K562 (cell line): ENCODE data around the gene CCDC97. TPM values are rescaled to one million over a fixed set of nuclear protein-coding genes. Genes with fewer than 3 reads are reported as not detected.

Experiments used
- ATAC-seq: fragments of 200-7000 bp; cut with Tn5 transposase; 3 replicates; pipeline ENCODE4 v1.9.1; 2020; ENCODE audit warnings: moderate library complexity
- BruUV-seq: library from RNA; stranded (reverse); fragments of 400-500 nt; replicated peaks from 2 replicates; lab custom pipeline; 2021; lab: Mats Ljungman, UMichigan
- CTCF ChIA-PET: fragments of 300-600 bp; formaldehyde crosslinking; extraction: SDS; loops from one replicate; lab custom pipeline; 2021; ENCODE audit warnings: low intra/inter-chr PET ratio; lab: Yijun Ruan, JAX
- POLR2A ChIA-PET: fragments of 300-600, 350-650 bp; sonication (Branson Sonifier 250); formaldehyde crosslinking; extraction: SDS; loops from one replicate; lab custom pipeline; 2021; ENCODE audit warnings: antibody characterized with exemption, inconsistent platforms; lab: Yijun Ruan, JAX
- DNase-seq, 4 experiments: peaks; one replicate each; pipeline versions ENCODE4 v3.0.0 to v3.0.0-alpha.2; 2011 to 2018; ENCODE audit warnings: low spot score in 3 of 4, mixed read lengths in 3 of 4; ENCODE audit errors: extremely low read depth in 1 of 4
- FAIRE-seq: peaks from 2 replicates; lab custom pipeline; 2011; peaks lifted over from hg19 to GRCh38; lab: Jason Lieb, UNC
- H2AFZ ChIP-seq: 2 replicates; pipeline ENCODE4 v1.6.0; 2011; ENCODE audit warnings: low read depth, low read length, control low read depth, inconsistent platforms
- H3K27ac ChIP-seq: fragments of 200-600 bp; 3 replicates; pipeline ENCODE4 v1.8.0; 2011; ENCODE audit warnings: low read depth, mild to moderate bottlenecking, control low read depth, inconsistent platforms, low read length, moderate library complexity, mixed read lengths; ENCODE audit errors: extremely low read depth
- H3K27me3 ChIP-seq, 2 experiments: fragments of 300-600 bp in 1 of 2; 2 replicates in 1 of 2; 3 replicates in 1 of 2; pipeline versions ENCODE4 v1.6.0 to v1.8.0; 2011; ENCODE audit warnings: inconsistent platforms in 2 of 2, low read length in 2 of 2, mild to moderate bottlenecking in 1 of 2, mixed read lengths in 1 of 2, moderate library complexity in 1 of 2; ENCODE audit not compliant: control insufficient read depth in 2 of 2, insufficient read depth in 2 of 2
- H3K36me3 ChIP-seq: fragments of 300-600 bp; 3 replicates; pipeline ENCODE4 v1.8.0; 2011; ENCODE audit warnings: mild to moderate bottlenecking, low read length, inconsistent platforms; ENCODE audit not compliant: control insufficient read depth, insufficient read depth
- H3K4me1 ChIP-seq, 2 experiments: fragments of 200-600 bp in 1 of 2; replicated peaks in 1 of 2; 2 replicates in 1 of 2; 3 replicates in 1 of 2; pipeline versions ENCODE4 v1.5.1 to v1.8.0; 2011; ENCODE audit warnings: inconsistent platforms in 2 of 2, low read length in 2 of 2, mild to moderate bottlenecking in 1 of 2, mixed read lengths in 1 of 2, moderate library complexity in 1 of 2; ENCODE audit not compliant: control insufficient read depth in 2 of 2, insufficient read depth in 2 of 2
- H3K4me2 ChIP-seq: 2 replicates; pipeline ENCODE4 v1.6.1; 2011; ENCODE audit warnings: low read length, control low read depth, inconsistent platforms, mixed read lengths; ENCODE audit not compliant: insufficient read depth
- H3K4me3 ChIP-seq: fragments of 200-600 bp; sonication (generic), shearing (Covaris generic); 2 replicates; pipeline ENCODE4 v1.5.1; 2016; ENCODE audit warnings: control low read depth, inconsistent platforms
- H3K79me2 ChIP-seq: fragments of 200-600 bp; 3 replicates; pipeline ENCODE4 v1.8.0; 2011; ENCODE audit warnings: low read length, inconsistent platforms; ENCODE audit not compliant: control insufficient read depth, insufficient read depth
- H3K9ac ChIP-seq, 2 experiments: 2 replicates each; pipeline versions ENCODE4 v1.6.0 to v1.6.1; 2011; ENCODE audit warnings: low read depth in 2 of 2, low read length in 2 of 2, control low read depth in 1 of 2, inconsistent platforms in 1 of 2, mild to moderate bottlenecking in 1 of 2, mixed read lengths in 1 of 2; ENCODE audit not compliant: insufficient read depth in 1 of 2
- H3K9me1 ChIP-seq: one replicate; pipeline ENCODE4 v1.6.0; 2011; ENCODE audit warnings: inconsistent platforms, mild to moderate bottlenecking, low read length, moderate library complexity; ENCODE audit not compliant: control insufficient read depth, insufficient read depth
- H3K9me3 ChIP-seq: replicated peaks from 2 replicates; pipeline ENCODE4 v1.5.1; 2011; ENCODE audit warnings: low read depth, low read length, inconsistent platforms; ENCODE audit not compliant: control insufficient read depth, insufficient read depth
- H4K20me1 ChIP-seq: replicated peaks from 2 replicates; pipeline ENCODE4 v1.6.1; 2011; ENCODE audit warnings: low read length, inconsistent platforms, mixed read lengths; ENCODE audit not compliant: control insufficient read depth, insufficient read depth
- SRSF9 ChIP-seq: fragments of 200-400 bp; formaldehyde crosslinking; IDR thresholded peaks from 2 replicates; pipeline ENCODE4 v1.6.1; 2017; ENCODE audit warnings: low read depth, low read length, borderline replicate concordance
- ZFPM2 ChIP-seq: fragments of 250-450 bp; sonication (Bioruptor Pico); IDR thresholded peaks from 2 replicates; pipeline ENCODE4 v1.5.1; 2022; ENCODE audit warnings: mild to moderate bottlenecking
- WGBS: fragments of 100-300 bp; shearing (Covaris generic); methylation state at CpG from one replicate; pipeline ENCODE4 v1.1.6; 2016; ENCODE audit warnings: low coverage, mixed read lengths; ENCODE audit not compliant: insufficient coverage; ENCODE audit errors: missing lambda C conversion rate; 5-methylcytosine and 5-hydroxymethylcytosine counted together
- in situ Hi-C: fragments of 300-500 bp; cut with MboI; formaldehyde crosslinking; loops from 4 replicates; pipeline ENCODE4 v1.15.0; 2018; ENCODE audit warnings: inconsistent platforms, mixed read lengths
- intact Hi-C: fragments of 100-400 bp; cut with micrococcal nuclease; formaldehyde crosslinking; loops from 2 replicates; pipeline ENCODE4 v1.14.2; 2022
- polyA plus RNA-seq, 8 experiments: library from polyadenylated mRNA; depleted of rRNA in 4 of 8; stranded (reverse) in 5 of 8; unstranded in 3 of 8; fragments of >200 nt; fragmentation: Nextera tagmentation in 2 of 8; fragmentation: Illumina TruSeq in 1 of 8; extraction: Ambion mirVana in 2 of 8; extraction: Trizol in 1 of 8; gene quantifications; 2 replicates each; pipeline versions ENCODE4 v1.2.1 to v1.2.3, GENCODE V29; 2011 to 2014; ENCODE audit warnings: inconsistent platforms in 1 of 8, missing spikeins in 1 of 8
- total RNA-seq, 7 experiments: library from RNA; depleted of rRNA in 6 of 7; stranded (reverse); fragments of >200 nt in 6 of 7; fragmentation: Illumina TruSeq in 2 of 7; extraction: Trizol in 2 of 7; gene quantifications; 2 replicates each; pipeline versions ENCODE4 v1.2.1 to v1.2.3, GENCODE V29; 2011 to 2021; ENCODE audit warnings: low replicate concordance in 1 of 7
- TF ChIP-seq, protein P1 (sequence below): fragments of 450-650 bp; formaldehyde crosslinking; IDR thresholded peaks from 2 replicates; pipeline ENCODE4 v1.4.0; 2022; ENCODE audit warnings: missing genetic modification characterization
- TF ChIP-seq, protein P2 (sequence below): sonication (generic); formaldehyde crosslinking; IDR thresholded peaks from 2 replicates; pipeline ENCODE4 v1.8.1; 2022; ENCODE audit warnings: missing genetic modification reagents
- TF ChIP-seq, protein P3 (sequence below), 2 experiments: fragments of 450-650 bp in 1 of 2; sonication (generic) in 1 of 2; formaldehyde crosslinking; conservative IDR thresholded peaks; 2 replicates each; pipeline versions ENCODE4 v1.4.0 to v1.8.1; 2020 to 2022; ENCODE audit warnings: mild to moderate bottlenecking in 1 of 2, missing genetic modification reagents in 1 of 2
- TF ChIP-seq, protein P4 (sequence below): sonication (generic); formaldehyde crosslinking; IDR thresholded peaks from 2 replicates; pipeline ENCODE4 v1.8.0; 2022; ENCODE audit warnings: mild to moderate bottlenecking, missing genetic modification reagents

CCDC97 gene
- total and polyA plus RNA-seq, 9 of the 15 experiments (the other 6 are each of a cell fraction or from before 2014, with no cell fraction given): 0.60 to 16.5 (median 7.0) TPM

DNA sequence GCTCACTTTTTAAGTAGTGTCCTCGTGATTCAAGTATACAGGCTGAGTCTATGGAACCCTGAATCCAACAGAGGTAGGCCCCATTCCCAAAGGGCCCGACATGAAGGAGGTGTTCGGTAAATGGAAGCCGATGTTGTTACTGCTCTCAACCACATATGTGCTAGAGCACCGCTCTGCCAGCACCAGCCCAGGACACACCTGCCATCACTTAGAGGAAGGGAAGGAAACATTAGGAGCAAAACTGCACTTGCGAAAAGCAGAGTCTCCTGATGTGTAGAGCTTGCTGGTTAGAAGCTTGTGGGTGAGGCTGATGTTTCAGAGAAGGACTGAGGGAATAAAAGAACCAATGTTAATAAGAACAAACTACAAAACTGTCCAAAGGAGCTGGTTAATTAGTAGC, 9.4 kb upstream of the CCDC97 start (continued):
- TF ChIP-seq, protein P1, sequence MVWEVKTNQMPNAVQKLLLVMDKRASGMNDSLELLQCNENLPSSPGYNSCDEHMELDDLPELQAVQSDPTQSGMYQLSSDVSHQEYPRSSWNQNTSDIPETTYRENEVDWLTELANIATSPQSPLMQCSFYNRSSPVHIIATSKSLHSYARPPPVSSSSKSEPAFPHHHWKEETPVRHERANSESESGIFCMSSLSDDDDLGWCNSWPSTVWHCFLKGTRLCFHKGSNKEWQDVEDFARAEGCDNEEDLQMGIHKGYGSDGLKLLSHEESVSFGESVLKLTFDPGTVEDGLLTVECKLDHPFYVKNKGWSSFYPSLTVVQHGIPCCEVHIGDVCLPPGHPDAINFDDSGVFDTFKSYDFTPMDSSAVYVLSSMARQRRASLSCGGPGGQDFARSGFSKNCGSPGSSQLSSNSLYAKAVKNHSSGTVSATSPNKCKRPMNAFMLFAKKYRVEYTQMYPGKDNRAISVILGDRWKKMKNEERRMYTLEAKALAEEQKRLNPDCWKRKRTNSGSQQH (CRISPR knock-in tag): no peak

DNA sequence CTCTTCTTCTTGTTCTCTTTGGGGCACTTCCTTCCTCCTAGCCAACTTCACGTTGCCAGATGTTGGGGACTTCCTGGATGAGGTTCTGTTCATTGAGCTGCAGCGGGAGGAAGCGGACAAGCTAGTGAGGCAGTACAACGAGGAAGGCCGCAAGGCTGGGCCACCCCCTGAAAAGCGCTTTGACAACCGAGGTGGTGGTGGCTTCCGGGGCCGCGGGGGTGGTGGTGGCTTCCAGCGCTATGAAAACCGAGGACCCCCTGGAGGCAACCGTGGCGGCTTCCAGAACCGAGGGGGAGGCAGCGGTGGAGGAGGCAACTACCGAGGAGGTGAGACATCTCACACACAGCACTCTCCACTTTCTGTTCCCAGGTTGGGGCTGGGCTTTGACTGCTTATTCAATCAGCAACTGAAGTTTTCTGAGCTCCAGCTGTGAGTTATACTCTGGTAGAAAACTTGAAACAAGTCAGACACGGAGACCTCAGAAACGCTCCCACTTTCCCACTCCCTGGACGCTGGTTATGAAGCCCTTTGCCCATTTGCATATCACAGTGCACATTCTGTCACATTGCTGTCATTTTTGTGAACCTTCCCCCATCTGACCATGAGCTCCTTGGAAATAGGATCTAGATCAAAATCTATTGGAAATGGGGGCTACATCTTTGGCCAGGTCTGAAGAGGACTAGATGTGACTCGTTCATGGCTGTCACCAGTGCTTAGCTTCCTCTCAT, 7.2 kb upstream of the CCDC97 start:
- H4K20me1 ChIP-seq: peaks cover 8% of the 10 kb centered on the region; the same call in 1 of the 2 replicates
- ATAC-seq: no peak
- H3K9me1 ChIP-seq: no peaks in the 10 kb centered on the region
- BruUV-seq: no TSS peak
- H2AFZ ChIP-seq: no peak overlapping the region
- H3K27ac ChIP-seq: no peak overlapping the region
- TF ChIP-seq SRSF9 (no peak), ZFPM2 (CRISPR knock-in tag) (no peak)
- TF ChIP-seq, protein P2, sequence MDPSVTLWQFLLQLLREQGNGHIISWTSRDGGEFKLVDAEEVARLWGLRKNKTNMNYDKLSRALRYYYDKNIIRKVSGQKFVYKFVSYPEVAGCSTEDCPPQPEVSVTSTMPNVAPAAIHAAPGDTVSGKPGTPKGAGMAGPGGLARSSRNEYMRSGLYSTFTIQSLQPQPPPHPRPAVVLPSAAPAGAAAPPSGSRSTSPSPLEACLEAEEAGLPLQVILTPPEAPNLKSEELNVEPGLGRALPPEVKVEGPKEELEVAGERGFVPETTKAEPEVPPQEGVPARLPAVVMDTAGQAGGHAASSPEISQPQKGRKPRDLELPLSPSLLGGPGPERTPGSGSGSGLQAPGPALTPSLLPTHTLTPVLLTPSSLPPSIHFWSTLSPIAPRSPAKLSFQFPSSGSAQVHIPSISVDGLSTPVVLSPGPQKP (CRISPR knock-in tag): no peak
- TF ChIP-seq, protein P3, sequence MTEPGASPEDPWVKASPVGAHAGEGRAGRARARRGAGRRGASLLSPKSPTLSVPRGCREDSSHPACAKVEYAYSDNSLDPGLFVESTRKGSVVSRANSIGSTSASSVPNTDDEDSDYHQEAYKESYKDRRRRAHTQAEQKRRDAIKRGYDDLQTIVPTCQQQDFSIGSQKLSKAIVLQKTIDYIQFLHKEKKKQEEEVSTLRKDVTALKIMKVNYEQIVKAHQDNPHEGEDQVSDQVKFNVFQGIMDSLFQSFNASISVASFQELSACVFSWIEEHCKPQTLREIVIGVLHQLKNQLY (CRISPR knock-in tag; conservative IDR thresholded peaks at IDR 0.05): no peak
- TF ChIP-seq, protein P4, sequence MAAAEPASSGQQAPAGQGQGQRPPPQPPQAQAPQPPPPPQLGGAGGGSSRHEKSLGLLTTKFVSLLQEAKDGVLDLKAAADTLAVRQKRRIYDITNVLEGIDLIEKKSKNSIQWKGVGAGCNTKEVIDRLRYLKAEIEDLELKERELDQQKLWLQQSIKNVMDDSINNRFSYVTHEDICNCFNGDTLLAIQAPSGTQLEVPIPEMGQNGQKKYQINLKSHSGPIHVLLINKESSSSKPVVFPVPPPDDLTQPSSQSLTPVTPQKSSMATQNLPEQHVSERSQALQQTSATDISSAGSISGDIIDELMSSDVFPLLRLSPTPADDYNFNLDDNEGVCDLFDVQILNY (CRISPR knock-in tag): no peak
- no peaks in the 10 kb centered on the region; the same call in 2 of the 3 replicates for H3K79me2 ChIP-seq
- peaks cover 98% of the 10 kb centered on the region for H3K36me3 ChIP-seq
- FAIRE-seq: no peak
- H3K9ac ChIP-seq: no peak overlapping the region
- CTCF ChIA-PET: interaction anchor here (0.6 kb wide), 1 partner anchor 254 kb away, joined by 4 read pairs; no protein-coding TSS in a partner anchor
- in situ Hi-C loops: loop anchor here (25.0 kb wide), 1 partner anchor 260 kb away; no protein-coding TSS in a partner anchor
- H3K4me3 ChIP-seq: no peak overlapping the region
- no peak overlapping the region for H3K4me2 ChIP-seq
- POLR2A ChIA-PET: interaction anchor here (0.9 kb wide), 1 partner anchor 11 kb away, joined by 4 read pairs; no protein-coding TSS in a partner anchor
- H3K27me3 ChIP-seq: no peaks in the 10 kb centered on the region
- WGBS: 87% methylated on average over 17 of the region's 21 CpGs
- no peaks in the 10 kb centered on the region for H3K9me3 ChIP-seq
- H3K4me1 ChIP-seq: peaks cover 0 to 4% of the 10 kb centered on the region in 2 experiments; a peak in 1 of 5 replicates
- intact Hi-C loops: no loop called here
- DNase-seq: no peak
